HG03469 (cell line): ENCODE measurements around the gene ONECUT3.

ENCODE experiments used
- ATAC-seq: cut with Tn5 transposase; IDR thresholded peaks from one replicate; pipeline ENCODE4 v1.9.1; 2021; ENCODE audit warnings: mild to moderate bottlenecking, moderate library complexity, moderate number of reproducible peaks; ENCODE audit not compliant: unreplicated experiment

ONECUT3 gene

DNA sequence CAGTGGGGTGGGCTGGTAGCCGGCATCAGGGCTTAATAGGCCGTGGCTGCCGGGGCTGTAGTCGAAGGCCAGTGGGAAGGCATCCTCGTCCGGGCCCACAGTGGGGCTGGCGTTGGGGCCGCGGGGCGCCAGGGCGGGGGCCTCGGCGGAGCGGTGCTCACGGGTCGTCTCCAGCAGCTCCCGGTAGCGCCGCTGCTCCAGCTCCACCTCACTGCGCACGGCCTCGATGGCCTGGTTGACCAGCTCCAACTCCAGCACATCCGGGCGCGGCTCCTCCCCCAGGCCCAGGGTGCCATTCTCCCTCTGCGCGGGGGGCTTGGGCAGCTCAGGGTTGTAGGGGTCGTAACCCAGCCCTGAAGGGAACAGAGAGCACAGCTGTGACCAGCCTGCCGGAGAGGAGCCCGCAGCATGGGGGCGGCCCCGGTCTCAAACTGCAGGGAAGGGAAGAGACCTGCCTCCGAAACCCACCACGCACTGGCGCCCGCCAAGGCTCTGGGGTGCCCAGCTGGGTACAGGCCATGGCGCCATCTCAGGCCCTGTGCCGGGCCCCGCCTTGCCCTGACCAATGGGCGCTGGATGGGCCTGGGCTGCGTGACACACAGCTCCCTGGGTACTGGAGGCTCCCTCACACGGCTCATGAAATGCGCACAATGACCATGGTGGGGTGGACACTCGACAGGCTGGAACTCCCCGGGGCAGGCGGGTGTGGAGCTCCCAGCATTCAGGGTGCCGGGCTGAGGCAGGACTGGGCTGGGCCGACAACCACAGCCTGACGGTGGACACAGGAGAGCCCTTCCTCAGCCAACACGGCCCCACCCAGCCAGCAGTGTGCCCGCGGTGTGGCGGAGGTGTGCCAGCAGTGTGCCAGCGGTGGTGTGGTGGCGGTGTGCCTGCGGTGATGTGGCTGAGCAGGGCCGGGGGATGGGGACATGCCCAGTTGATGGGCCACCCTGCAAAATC is 75.3 kb downstream of the ONECUT3 start:
- no peak for ATAC-seq

DNA sequence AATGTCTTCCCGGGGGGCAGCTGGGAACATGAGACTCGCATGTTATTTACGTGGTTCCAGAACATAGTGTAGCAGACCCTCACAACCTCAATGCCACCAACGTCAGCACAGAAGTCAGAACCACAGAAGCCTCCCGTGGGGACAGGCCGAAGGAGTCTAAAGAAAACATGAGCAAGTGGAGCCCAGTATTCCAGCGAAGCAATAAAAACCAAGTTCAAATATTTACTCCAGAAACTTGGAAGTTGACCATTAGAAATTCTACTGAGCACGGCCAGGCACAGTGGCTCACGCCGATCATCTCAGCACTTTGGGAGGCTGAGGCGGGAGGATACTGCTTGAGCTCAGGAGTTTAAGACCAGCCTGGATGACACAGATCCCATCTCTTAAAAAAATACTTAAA is 76.7 kb downstream of the ONECUT3 start:
- ATAC-seq: no peak

DNA sequence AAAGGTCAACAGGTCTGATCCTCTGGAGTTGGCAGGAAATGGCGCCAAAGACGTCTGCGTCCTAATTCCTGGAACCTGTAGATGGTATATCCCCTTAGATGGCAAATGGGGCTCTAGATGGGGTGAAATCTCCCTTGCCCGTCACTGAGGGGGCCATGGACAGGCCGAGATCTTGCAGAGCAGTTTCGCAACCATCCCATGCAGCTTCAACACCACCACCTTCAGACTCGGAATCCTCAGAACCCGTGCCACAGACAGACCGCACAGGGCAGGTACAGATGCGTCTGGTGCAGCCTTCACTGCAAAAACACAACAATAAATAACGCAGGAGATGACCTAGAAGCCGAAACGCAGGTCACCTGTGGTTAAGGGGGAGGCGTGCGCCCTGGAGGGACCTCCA is 77.3 kb downstream of the ONECUT3 start:
- ATAC-seq: no peak
